ENCODE data around the gene SUFU.

DNA sequence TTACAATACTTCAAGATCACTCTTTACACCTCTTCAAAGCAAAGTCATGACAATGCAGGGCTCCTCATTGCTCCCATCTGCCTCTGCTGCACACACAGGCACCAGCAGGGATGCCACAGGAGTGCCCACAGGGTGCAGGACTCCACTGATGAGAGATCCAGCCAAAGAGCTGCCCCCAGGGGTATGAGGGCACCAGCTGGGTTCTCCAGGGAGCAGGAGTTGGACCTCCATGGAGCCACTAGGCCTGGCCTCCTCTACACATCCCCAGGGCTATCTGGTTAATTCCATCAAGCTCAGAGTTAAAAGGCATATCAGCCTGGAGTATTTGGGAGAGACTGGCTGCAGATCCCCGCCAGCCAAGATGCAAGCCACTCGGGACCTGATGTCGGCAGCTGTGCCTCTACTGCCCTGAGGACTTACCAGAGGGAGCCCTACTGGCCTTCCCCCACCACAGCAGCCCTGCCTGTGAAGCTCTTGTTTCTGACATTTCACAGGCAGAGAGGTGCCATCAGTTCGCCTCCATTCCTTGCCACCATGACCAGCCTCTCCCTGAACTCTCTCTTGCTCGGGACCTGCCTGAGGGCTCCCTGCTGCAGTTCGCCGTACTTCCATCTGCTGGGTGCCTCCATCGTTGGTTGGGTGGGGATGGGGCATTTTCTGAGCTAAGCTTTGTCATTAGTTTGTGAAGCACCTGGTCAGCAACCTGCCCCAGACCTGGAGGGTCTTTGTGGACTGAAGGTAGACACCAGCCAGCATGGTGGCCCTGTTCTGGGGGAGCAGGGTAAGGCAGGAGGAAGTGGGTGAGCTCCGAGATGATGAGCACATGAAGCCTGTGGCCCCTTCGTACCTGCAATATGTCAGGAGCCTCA, 128.0 kb downstream of the SUFU start:
- no peak for TF ChIP-seq POLR2A (IDR thresholded peaks at IDR 0.05; ENCODE audit: low read depth, low read length)
- TF ChIP-seq POLR2AphosphoS5 (IDR thresholded peaks at IDR 0.05; ENCODE audit: low read depth, low read length) = no peak
- TF ChIP-seq TAF1 (IDR thresholded peaks at IDR 0.05; ENCODE audit: low read depth, low read length) = no peak
- TF ChIP-seq POU2F2 (IDR thresholded peaks at IDR 0.05; ENCODE audit: low read depth, low read length) = no peak
- no peak for TF ChIP-seq SPI1 (IDR thresholded peaks at IDR 0.05; ENCODE audit: low read depth, low read length)

Measured in GM12891 (cell line).